ENCODE data around the gene ASCC1. TPM values are rescaled to one million over a fixed set of nuclear protein-coding genes. Genes with fewer than 3 reads are reported as not detected.
A peak's percentile ranks its signal among the peaks of the same experiment; 100 is the strongest.

The ASCC1 gene
- total RNA-seq, 1 experiment from 2014 or later = 27.8 TPM

DNA sequence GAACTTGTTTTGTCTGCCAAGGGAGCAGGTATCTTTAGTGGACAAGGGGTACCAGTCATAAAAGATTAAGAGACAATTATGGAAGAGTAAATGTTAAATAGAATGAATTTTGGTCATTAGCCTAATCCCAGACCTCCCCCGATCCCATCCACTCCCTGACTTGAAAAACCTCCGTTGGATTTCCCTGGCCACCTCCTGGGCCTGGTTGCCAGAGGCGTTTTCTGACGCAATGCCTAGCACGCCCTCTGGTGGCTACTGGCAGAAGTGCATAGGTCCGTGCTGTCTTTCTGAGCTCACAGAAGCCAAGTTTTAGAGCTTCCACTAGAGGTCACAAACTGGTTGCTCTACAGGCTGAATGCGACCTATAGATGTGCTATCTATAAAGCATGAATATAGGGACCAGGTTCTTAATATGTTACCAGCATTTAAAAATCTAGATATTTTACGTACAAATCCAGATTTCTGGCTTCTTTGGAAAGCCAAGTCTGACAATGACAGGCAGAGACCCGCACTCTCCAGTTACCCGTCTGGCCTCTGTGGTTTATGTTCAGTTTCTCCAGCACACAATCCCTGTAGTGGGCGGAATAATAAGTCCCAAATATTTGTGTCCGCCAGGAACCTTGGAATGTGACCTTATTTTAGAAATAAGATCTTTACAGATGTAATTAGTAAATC lies 167.5 kb downstream of the ASCC1 start:
- peak; percentile 96 for DNase-seq
- H3K4me2 ChIP-seq (ENCODE audit: low read depth, low read length, poor library complexity, severe bottlenecking) = no peak overlapping the region
- peaks cover 2% of the 10 kb centered on the region; the same call in 1 of the 2 replicates for H3K27me3 ChIP-seq (ENCODE audit: low read length)
- no peaks in the 10 kb centered on the region for H3K9me2 ChIP-seq (replicated peaks; ENCODE audit: insufficient read depth, low read length)
- H3K9ac ChIP-seq (ENCODE audit: low read length) = no peak overlapping the region
- H3K36me3 ChIP-seq (ENCODE audit: insufficient read depth, low read length) = no peaks in the 10 kb centered on the region
- H3K27ac ChIP-seq (ENCODE audit: low read length) = no peak overlapping the region
- peaks cover 5% of the 10 kb centered on the region for H3K9me3 ChIP-seq (ENCODE audit: low read length)
- no peaks in the 10 kb centered on the region for H3K79me2 ChIP-seq (ENCODE audit: low read length)
- H3K4me3 ChIP-seq (ENCODE audit: low read length) = no peak overlapping the region
- H3K4me1 ChIP-seq (ENCODE audit: low read length) = peaks cover 6% of the 10 kb centered on the region
- H2AFZ ChIP-seq (ENCODE audit: low read length) = no peak overlapping the region
- no peaks in the 10 kb centered on the region for H4K20me1 ChIP-seq (ENCODE audit: insufficient read depth, low read depth, low read length)

Small RNA genes lying within 50 kb of the gene (small RNA-seq; reads per million reads assigned to genes)
- not detected for gene RF00019
- not detected for gene RF00340

Other genes with a start within 250 kb of the ASCC1 start
- gene SPOCK2, start 127.7 kb downstream of the ASCC1 start, total RNA-seq (2014; rRNA removed; shearing (Covaris generic); ENCODE audit: low replicate concordance) = 4.4 TPM in 1 of 2 replicates, not detected in the other
- gene ANAPC16, start 264 bp downstream of the ASCC1 start, total RNA-seq (2014; rRNA removed; shearing (Covaris generic); ENCODE audit: low replicate concordance) = 90.4 and 129 TPM in 2 replicates
- 331 and 583 TPM in 2 replicates for gene DDIT4, start 57.6 kb upstream of the ASCC1 start, total RNA-seq (2014; rRNA removed; shearing (Covaris generic); ENCODE audit: low replicate concordance)
- 36.1 and 37.4 TPM in 2 replicates for gene DNAJB12, start 138.6 kb upstream of the ASCC1 start, total RNA-seq (2014; rRNA removed; shearing (Covaris generic); ENCODE audit: low replicate concordance)

All from Karpas-422 (cell line).